OCI-LY3 (cell line): ENCODE results near the gene SYAP1.

Experiments
- H2AFZ ChIP-seq: fragments of 200-600, 300-600 bp; shearing (Covaris generic); 2 replicates; pipeline ENCODE4 v1.6.0; 2014; ENCODE audit warnings: antibody characterized with exemption, low read depth, low read length
- H3K27ac ChIP-seq: fragments of 200-600, 300-600 bp; sonication (generic); 2 replicates; pipeline ENCODE4 v1.5.1; 2014; ENCODE audit warnings: mild to moderate bottlenecking, low read length, moderate library complexity, mixed read lengths
- H3K27me3 ChIP-seq: fragments of 200-600, 300-600 bp; sonication (generic); 2 replicates; pipeline ENCODE4 v1.6.1; 2014; ENCODE audit warnings: low read depth, low read length, mixed read lengths
- H3K36me3 ChIP-seq: fragments of 200-600, 300-600 bp; sonication (generic); replicated peaks from 2 replicates; pipeline ENCODE3; 2014; ENCODE audit warnings: low read depth, low read length, mixed read lengths
- H3K4me1 ChIP-seq: fragments of 300-600, 200-600 bp; sonication (generic); 2 replicates; pipeline ENCODE4 v1.6.1; 2014; ENCODE audit warnings: low read length, mixed read lengths
- H3K4me2 ChIP-seq: fragments of 200-600, 300-600 bp; sonication (generic); 2 replicates; pipeline ENCODE4 v1.6.1; 2014; ENCODE audit warnings: low read length, mixed read lengths
- H3K4me3 ChIP-seq: fragments of 300-600, 200-600 bp; sonication (generic); 2 replicates; pipeline ENCODE4 v1.5.1; 2014; ENCODE audit warnings: antibody characterized with exemption, mild to moderate bottlenecking, low read length, moderate library complexity
- H3K79me2 ChIP-seq: fragments of 300-600, 200-600 bp; shearing (Covaris generic); 2 replicates; pipeline ENCODE4 v1.6.1; 2014; ENCODE audit warnings: mild to moderate bottlenecking, low read length, mixed read lengths
- H3K9ac ChIP-seq: fragments of 300-600, 200-600 bp; shearing (Covaris generic); 2 replicates; pipeline ENCODE4 v1.6.0; 2014; ENCODE audit warnings: mild to moderate bottlenecking, low read length, moderate library complexity
- H3K9me3 ChIP-seq: fragments of 200-600, 300-600 bp; shearing (Covaris generic); 2 replicates; pipeline ENCODE4 v1.6.1; 2014; ENCODE audit warnings: low read length, mixed read lengths; ENCODE audit not compliant: insufficient read depth
- H4K20me1 ChIP-seq: fragments of 200-600, 300-600 bp; sonication (generic); 2 replicates; pipeline ENCODE4 v1.6.1; 2016; ENCODE audit warnings: low read length, mixed read lengths; ENCODE audit not compliant: insufficient read depth
- CTCF ChIP-seq: fragments of 200-600, 300-600 bp; sonication (generic); IDR thresholded peaks from 2 replicates; pipeline ENCODE4 v1.5.1; 2014; ENCODE audit warnings: antibody characterized with exemption, low read length, low read depth
- EZH2phosphoT487 ChIP-seq: fragments of 200-600 bp; shearing (Covaris generic); IDR thresholded peaks from 2 replicates; pipeline ENCODE4 v1.6.1; 2018; ENCODE audit warnings: antibody characterized with exemption, mixed run types, low read depth

Gene SYAP1

GRCh38 chrX:16687514-16687913, 31.9 kb upstream of the SYAP1 start:
- Histone ChIP-seq H4K20me1 (no peaks in the 10 kb centered on the region), H2AFZ (no peak overlapping the region), H3K4me3 (no peak overlapping the region), H3K27ac (no peak overlapping the region), H3K36me3 (no peaks in the 10 kb centered on the region), H3K9me3 (no peaks in the 10 kb centered on the region), H3K27me3 (no peaks in the 10 kb centered on the region), H3K79me2 (no peaks in the 10 kb centered on the region), H3K4me1 (no peaks in the 10 kb centered on the region), H3K4me2 (no peak overlapping the region), H3K9ac (no peak overlapping the region)
- TF ChIP-seq EZH2phosphoT487 = no peak
- TF ChIP-seq CTCF = no peak

- Histone ChIP-seq H4K20me1 (no peaks in the 10 kb centered on the region), H2AFZ (no peak overlapping the region), H3K4me2 (no peak overlapping the region), H3K4me3 (no peak overlapping the region), H3K27ac (no peak overlapping the region), H3K9me3 (no peaks in the 10 kb centered on the region), H3K27me3 (no peaks in the 10 kb centered on the region), H3K36me3 (peaks cover 8% of the 10 kb centered on the region), H3K79me2 (no peaks in the 10 kb centered on the region), H3K4me1 (no peaks in the 10 kb centered on the region), H3K9ac (no peak overlapping the region)
- TF ChIP-seq CTCF (peak; percentile 71), EZH2phosphoT487 (no peak)
Observed at GRCh38 chrX:16695079-16695676, 24.2 kb upstream of the SYAP1 start.

DNA sequence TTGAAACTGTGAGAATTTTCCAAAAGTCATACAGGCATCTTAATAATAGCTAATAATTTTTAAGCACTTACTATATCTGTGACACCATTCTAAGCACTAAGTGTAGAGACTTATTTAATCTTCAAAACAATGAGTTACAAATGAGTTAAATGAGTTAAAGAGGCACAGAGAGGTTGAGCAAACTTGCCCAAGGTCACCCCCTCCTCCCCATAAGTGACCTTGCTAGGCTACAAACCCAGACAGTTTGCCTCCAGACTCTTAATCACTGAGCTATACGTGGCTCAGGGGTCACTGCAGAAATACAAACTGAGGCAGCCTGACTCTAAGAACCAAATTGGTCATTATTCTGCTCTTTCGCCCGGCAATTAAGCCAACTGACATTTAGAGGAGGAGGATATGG, 22.5 kb upstream of the SYAP1 start:
- no peak for TF ChIP-seq CTCF
- no peak for TF ChIP-seq EZH2phosphoT487
- no peaks in the 10 kb centered on the region for H3K4me1 ChIP-seq
- H3K36me3 ChIP-seq = peaks cover 8% of the 10 kb centered on the region
- H3K9me3 ChIP-seq = no peaks in the 10 kb centered on the region
- no peak overlapping the region for H3K4me2 ChIP-seq
- H4K20me1 ChIP-seq = no peaks in the 10 kb centered on the region
- H3K27me3 ChIP-seq = no peaks in the 10 kb centered on the region
- H3K9ac ChIP-seq = no peak overlapping the region
- H3K79me2 ChIP-seq = no peaks in the 10 kb centered on the region
- H3K27ac ChIP-seq = no peak overlapping the region
- no peak overlapping the region for H2AFZ ChIP-seq
- H3K4me3 ChIP-seq = no peak overlapping the region

GRCh38 chrX:16699389-16699788, 20.0 kb upstream of the SYAP1 start:
- no peak overlapping the region for H3K4me2 ChIP-seq
- peaks cover 10% of the 10 kb centered on the region for H3K36me3 ChIP-seq
- H3K9ac ChIP-seq = no peak overlapping the region
- no peaks in the 10 kb centered on the region for H3K9me3 ChIP-seq
- no peaks in the 10 kb centered on the region for H4K20me1 ChIP-seq
- H3K4me1 ChIP-seq = no peaks in the 10 kb centered on the region
- no peak overlapping the region for H3K4me3 ChIP-seq
- TF ChIP-seq CTCF (no peak), EZH2phosphoT487 (no peak)
- H3K27me3 ChIP-seq = no peaks in the 10 kb centered on the region
- H3K27ac ChIP-seq = no peak overlapping the region
- no peak overlapping the region for H2AFZ ChIP-seq
- H3K79me2 ChIP-seq = no peaks in the 10 kb centered on the region
